Upper lobe of right lung (tissue), 1 donor: ENCODE results near the gene C16orf92. TPM values are rescaled to one million over a fixed set of nuclear protein-coding genes. Genes with fewer than 3 reads are reported as not detected.

ENCODE experiments used
- ATAC-seq: fragments of 200-7000 bp; cut with Tn5 transposase; one replicate; pipeline ENCODE4 v1.9.1; 2020; ENCODE audit warnings: mild to moderate bottlenecking, moderate library complexity
- DNase-seq: peaks from one replicate; pipeline ENCODE4 v3.0.0-alpha.2; 2020
- H3K27ac ChIP-seq: fragments of 200-600 bp; one replicate; pipeline ENCODE4 v1.8.0; 2022
- H3K27me3 ChIP-seq: fragments of 200-600 bp; one replicate; pipeline ENCODE4 v1.8.0; 2022; ENCODE audit warnings: mild to moderate bottlenecking
- H3K36me3 ChIP-seq: fragments of 200-600 bp; one replicate; pipeline ENCODE4 v1.8.0; 2022
- H3K4me1 ChIP-seq: fragments of 200-600 bp; one replicate; pipeline ENCODE4 v1.8.0; 2022
- H3K4me3 ChIP-seq: fragments of 200-600 bp; one replicate; pipeline ENCODE4 v1.8.0; 2022; ENCODE audit warnings: mild to moderate bottlenecking
- H3K9me3 ChIP-seq: fragments of 200-600 bp; one replicate; pipeline ENCODE4 v1.8.0; 2022
- intact Hi-C: fragments of 100-400 bp; cut with DNase I; formaldehyde crosslinking; loops from one replicate; pipeline ENCODE4 v1.11.0; 2022
- long read RNA-seq: library from polyadenylated mRNA; unstranded; transcript quantifications from one replicate; pipeline ENCODE4 v2.0.0, GENCODE V29; 2021
- total RNA-seq: library from RNA; stranded (reverse); fragmentation: NEBNext Ultra II Directional; extraction: Animal tissue kit (Norgen Biotek cat#: 25700); gene quantifications from one replicate; pipeline ENCODE4 v1.2.1, GENCODE V29; 2021
- TF ChIP-seq, protein P1 (sequence below): fragments of 200-600 bp; IDR thresholded peaks from one replicate; pipeline ENCODE4 v1.8.0; 2022; ENCODE audit warnings: antibody characterized with exemption
- donor health status: DM: no; HTN: yes; CAD: no; lungs with severe emphysema.

Gene C16orf92, protein sequence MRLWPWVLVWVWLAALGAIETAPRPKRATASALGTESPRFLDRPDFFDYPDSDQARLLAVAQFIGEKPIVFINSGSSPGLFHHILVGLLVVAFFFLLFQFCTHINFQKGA
- total RNA-seq: not detected
- long read RNA-seq: 0 reads

DNA sequence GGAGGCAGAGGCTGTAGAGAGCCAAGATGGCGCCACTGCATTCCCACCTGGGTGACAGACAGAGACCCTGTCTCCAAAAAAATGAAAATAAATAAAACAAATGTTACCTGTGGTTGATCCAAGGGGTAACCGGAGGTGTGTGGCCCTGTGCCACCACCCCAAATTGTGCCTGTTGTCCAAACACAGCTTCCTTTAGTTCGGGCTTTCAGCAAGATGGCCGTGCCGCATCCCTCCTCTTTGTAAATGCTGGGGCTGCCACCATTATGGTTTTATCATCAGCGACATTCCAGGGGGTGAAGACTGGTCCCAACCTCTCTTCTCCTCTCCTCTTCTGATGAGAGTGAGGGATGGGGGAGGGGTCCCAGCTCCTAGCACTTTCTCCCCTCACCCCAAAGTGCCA is at the start of gene C16orf92:
C16orf92 (plus strand) TSS at position 312 of the 400 bp plus-strand sequence. CDS start 143 bp downstream, outside the sequence.
- no peak for DNase-seq
- TF ChIP-seq, protein P1, sequence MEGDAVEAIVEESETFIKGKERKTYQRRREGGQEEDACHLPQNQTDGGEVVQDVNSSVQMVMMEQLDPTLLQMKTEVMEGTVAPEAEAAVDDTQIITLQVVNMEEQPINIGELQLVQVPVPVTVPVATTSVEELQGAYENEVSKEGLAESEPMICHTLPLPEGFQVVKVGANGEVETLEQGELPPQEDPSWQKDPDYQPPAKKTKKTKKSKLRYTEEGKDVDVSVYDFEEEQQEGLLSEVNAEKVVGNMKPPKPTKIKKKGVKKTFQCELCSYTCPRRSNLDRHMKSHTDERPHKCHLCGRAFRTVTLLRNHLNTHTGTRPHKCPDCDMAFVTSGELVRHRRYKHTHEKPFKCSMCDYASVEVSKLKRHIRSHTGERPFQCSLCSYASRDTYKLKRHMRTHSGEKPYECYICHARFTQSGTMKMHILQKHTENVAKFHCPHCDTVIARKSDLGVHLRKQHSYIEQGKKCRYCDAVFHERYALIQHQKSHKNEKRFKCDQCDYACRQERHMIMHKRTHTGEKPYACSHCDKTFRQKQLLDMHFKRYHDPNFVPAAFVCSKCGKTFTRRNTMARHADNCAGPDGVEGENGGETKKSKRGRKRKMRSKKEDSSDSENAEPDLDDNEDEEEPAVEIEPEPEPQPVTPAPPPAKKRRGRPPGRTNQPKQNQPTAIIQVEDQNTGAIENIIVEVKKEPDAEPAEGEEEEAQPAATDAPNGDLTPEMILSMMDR: no peak
- no peaks in the 10 kb centered on the region for H3K4me1 ChIP-seq
- no peak for ATAC-seq
- H3K27me3 ChIP-seq: peaks cover 18% of the 10 kb centered on the region
- intact Hi-C loops: no loop called here
- H3K36me3 ChIP-seq: no peaks in the 10 kb centered on the region
- H3K9me3 ChIP-seq: no peaks in the 10 kb centered on the region
- H3K27ac ChIP-seq: no peak within 1 kb of the TSS
- H3K4me3 ChIP-seq: no peak within 1 kb of the TSS

DNA sequence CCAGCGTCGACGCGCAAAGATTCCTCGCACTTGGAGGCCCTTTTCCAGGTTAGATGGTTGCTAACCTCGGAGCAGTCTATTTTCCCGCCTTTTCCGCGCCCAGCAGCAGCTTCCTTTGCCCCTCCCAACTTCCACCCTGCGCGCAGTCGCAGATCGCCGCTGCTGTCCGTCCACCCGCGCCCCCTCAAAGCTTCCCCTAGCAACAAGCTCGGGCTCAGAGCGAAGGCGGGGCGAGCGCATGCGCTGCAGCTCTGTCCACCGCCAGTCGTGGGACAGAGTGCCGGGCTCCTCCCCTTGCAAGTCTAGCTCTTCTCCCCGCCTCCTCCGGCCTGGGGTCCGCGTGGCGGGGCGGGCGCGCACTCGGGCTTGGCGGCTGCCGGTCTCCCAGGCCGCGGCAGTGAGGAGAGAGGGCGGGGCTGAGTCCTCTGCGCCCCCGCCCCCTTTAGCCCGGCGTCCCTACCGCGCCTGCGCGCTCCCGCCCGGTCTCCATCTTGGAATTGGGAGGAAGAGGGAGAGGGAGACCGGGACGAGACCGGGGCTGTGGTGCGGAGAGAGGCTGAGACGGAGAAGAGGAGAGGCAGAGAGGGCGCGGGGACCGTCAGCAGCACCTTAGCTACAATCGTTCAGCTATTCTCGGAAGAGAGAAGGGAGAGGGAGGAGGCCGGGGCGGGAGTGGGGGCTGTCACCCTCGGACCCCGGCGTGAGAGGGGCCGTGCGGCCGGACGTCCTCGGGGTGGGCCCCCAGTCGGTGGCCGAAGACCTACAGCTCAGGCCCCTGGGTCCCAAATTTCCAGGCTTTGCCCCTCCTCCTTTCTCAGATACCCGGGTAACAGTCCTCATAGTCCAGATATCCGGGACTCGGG is 49.4 kb upstream of the C16orf92 start, which contains the start of gene TAOK2:
TAOK2 (plus strand) TSS at position 485 of the 863 bp plus-strand sequence. CDS start 3,905 bp downstream, outside the sequence.
- intact Hi-C loops: no loop called here

DNA sequence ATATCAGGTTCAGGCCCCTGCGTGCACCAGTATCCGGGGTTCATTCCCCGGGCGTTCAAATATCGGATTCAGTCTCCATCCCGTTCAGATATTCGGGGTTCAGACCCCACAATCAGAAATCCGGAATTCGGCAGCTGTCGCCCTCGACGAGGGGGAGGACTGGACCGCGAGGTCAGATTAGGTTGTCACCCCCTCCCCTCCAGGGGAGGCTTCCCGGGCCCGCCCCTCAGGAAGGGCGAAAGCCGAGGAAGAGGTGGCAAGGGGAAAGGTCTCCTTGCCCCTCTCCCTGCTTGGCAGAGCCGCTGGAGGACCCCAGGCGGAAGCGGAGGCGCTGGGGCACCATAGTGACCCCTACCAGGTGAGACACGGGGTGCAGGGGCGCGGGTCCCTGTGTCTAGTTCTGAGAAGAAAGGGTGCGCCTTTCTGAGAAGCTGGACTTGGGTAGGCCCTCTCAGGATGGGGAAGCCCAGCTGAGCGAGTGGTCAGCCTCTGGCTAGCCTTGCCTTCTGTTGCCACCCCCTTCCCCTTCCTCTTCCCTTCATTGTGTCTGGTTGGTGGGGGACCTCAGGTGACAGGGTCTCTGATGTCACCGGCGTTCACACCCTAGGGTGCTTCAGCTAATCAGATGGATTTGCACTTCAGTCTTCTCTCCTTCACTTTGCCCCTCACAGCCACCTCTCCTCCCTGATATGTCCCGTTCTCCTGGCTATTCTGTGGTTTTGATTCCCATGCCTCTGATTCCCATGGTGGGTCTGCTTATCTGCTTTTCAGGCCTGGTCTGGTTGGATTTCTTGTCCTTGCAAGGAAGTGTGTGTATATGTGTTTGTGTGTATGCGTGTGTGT is 48.5 kb upstream of the C16orf92 start:
- DNase-seq: peak; percentile 70
- H3K27ac ChIP-seq: peak overlapping the region; percentile 93
- peaks cover 40% of the 10 kb centered on the region for H3K36me3 ChIP-seq
- peak overlapping the region; percentile 99 for H3K4me3 ChIP-seq
- H3K27me3 ChIP-seq: no peaks in the 10 kb centered on the region
- intact Hi-C loops: no loop called here
- H3K4me1 ChIP-seq: peaks cover 33% of the 10 kb centered on the region
- TF ChIP-seq, protein P1: no peak
- ATAC-seq: peak; percentile 23
- no peaks in the 10 kb centered on the region for H3K9me3 ChIP-seq

More for the DNA sequence above, 49.4 kb upstream of the C16orf92 start, which contains the start of gene TAOK2:
- Histone ChIP-seq H3K4me3 (peak within 1 kb of the TSS; percentile 99), H3K27me3 (no peaks in the 10 kb centered on the region), H3K27ac (peak within 1 kb of the TSS; percentile 93), H3K4me1 (peaks cover 29% of the 10 kb centered on the region), H3K9me3 (no peaks in the 10 kb centered on the region), H3K36me3 (peaks cover 40% of the 10 kb centered on the region)
- TF ChIP-seq, protein P1: no peak
- peak; percentile 99 for DNase-seq
- ATAC-seq: peak; percentile 99

DNA sequence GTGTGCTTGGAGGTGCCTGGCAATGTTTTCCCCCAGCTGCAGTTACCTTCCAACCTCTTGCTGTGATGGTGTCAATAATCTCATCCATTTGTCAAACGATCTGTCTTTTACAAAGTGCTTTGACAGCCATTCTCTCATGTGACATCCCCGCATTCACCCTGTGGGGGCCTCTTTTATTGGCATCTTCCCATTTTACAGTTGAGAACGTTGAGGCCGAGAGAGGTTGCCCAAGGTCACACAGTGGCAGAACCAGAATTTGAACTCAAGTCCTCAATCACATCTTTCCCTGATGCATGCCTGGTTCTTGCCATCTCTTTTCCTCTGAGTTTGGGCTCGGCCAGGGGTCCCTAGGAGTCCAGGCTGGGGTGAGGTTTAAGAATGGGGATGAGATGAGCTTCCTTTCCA is 47.9 kb upstream of the C16orf92 start:
- H3K27me3 ChIP-seq: no peaks in the 10 kb centered on the region
- H3K36me3 ChIP-seq: peaks cover 40% of the 10 kb centered on the region
- peak overlapping the region; percentile 99 for H3K4me3 ChIP-seq
- DNase-seq (no peak), ATAC-seq (no peak)
- intact Hi-C loops: no loop called here
- H3K4me1 ChIP-seq: peaks cover 33% of the 10 kb centered on the region
- TF ChIP-seq, protein P1: no peak
- no peaks in the 10 kb centered on the region for H3K9me3 ChIP-seq
- peak overlapping the region; percentile 93 for H3K27ac ChIP-seq

DNA sequence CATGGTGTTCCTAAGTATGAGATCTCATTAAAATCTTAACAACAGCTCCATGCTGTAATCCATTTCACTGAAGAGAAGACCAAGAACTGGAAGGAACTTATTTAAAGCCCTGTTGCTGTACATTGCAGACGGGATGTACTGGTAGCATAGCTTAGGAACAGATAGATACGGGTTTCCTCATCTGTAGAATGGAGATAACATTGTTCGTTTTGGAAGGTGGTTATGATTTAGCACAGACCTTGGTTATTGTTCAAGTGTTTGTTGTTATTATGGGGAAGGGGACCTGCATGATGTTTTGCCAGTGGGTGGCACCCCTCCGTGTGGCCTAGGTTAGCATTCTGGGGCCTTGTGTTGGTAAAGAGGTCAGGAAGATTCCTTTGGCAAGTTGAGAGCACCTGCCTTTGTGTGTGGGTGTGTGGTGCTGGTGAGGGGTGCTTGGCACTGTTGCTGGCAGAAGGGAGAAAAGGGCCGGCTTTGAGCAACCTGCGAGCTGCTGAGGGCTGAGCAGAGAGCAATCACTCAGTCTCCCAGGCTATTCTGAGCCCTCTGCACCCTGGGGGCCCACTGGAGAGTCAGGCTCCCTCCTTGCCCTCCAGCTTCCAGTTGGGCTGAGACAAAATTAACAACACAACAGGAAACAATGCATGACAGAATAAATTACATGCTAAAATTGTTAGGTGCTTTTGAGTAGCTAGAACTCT is 47.0 kb upstream of the C16orf92 start:
- peak overlapping the region; percentile 93 for H3K27ac ChIP-seq
- H3K9me3 ChIP-seq: no peaks in the 10 kb centered on the region
- H3K36me3 ChIP-seq: peaks cover 45% of the 10 kb centered on the region
- no peaks in the 10 kb centered on the region for H3K27me3 ChIP-seq
- ATAC-seq (no peak), DNase-seq (no peak)
- intact Hi-C loops: no loop called here
- peak overlapping the region; percentile 99 for H3K4me3 ChIP-seq
- H3K4me1 ChIP-seq: peaks cover 33% of the 10 kb centered on the region
- TF ChIP-seq, protein P1: no peak
